ENCODE data around the gene CACNA1H. TPM values are rescaled to one million over a fixed set of nuclear protein-coding genes. Genes with fewer than 3 reads are reported as not detected.

Gene CACNA1H
- total and polyA plus RNA-seq, 2 of the 4 experiments (the other 2 are of a cell fraction) = 1.6 to 5.8 TPM

GRCh38 chr16:1220841-1221627, 68.1 kb downstream of the CACNA1H start:
- Histone ChIP-seq H2BK5ac (ENCODE audit: low read depth, low read length, poor library complexity, severe bottlenecking) (no peak overlapping the region), H3K79me1 (ENCODE audit: low read depth in 1 of 2, low read length in 2 of 2) (no peaks in the 10 kb centered on the region), H3K27me3 (ENCODE audit: control insufficient read depth, insufficient read depth, low read length) (no peaks in the 10 kb centered on the region; the same call in 1 of the 2 replicates), H3K4me1 (ENCODE audit: control insufficient read depth, insufficient read depth, low read length) (no peaks in the 10 kb centered on the region), H2AFZ (replicated peaks; ENCODE audit: low read length, poor library complexity) (no peak overlapping the region), H3K4me3 (ENCODE audit: insufficient read depth, low read depth, low read length) (no peak overlapping the region), H3K56ac (ENCODE audit: extremely low read depth, insufficient read depth, low read length) (no peak overlapping the region), H4K91ac (ENCODE audit: insufficient read depth, low read depth, low read length) (no peak overlapping the region), H4K5ac (ENCODE audit: low read depth, low read length) (no peak overlapping the region), H3K4me2 (ENCODE audit: low read depth, low read length) (no peak overlapping the region), H3K36me3 (ENCODE audit: control insufficient read depth, insufficient read depth, low read length) (peaks cover 2% of the 10 kb centered on the region; the same call in 1 of the 2 replicates), H3K18ac (ENCODE audit: low read depth, low read length) (no peak overlapping the region), H3K23ac (ENCODE audit: low read depth, low read length) (no peak overlapping the region), H2AK9ac (replicated peaks; ENCODE audit: low read depth, low read length, poor library complexity) (peak overlapping the region; percentile 37), H4K8ac (ENCODE audit: low read depth in 2 of 2, low read length in 2 of 2) (no peak overlapping the region), H2BK15ac (ENCODE audit: low read depth, low read length) (no peak overlapping the region), H3K9me3 (ENCODE audit: control insufficient read depth, insufficient read depth, low read length) (no peaks in the 10 kb centered on the region), H2BK120ac (ENCODE audit: low read depth, low read length) (no peak overlapping the region), H3K14ac (replicated peaks; ENCODE audit: low read depth, low read length) (no peak overlapping the region), H2AK5ac (ENCODE audit: low read depth, low read length) (no peak overlapping the region), H3K9ac (ENCODE audit: low read depth, low read length) (no peak overlapping the region), H3K9me1 (ENCODE audit: insufficient read depth, low read length) (no peaks in the 10 kb centered on the region), H3K27ac (ENCODE audit: insufficient read depth, low read length) (no peak overlapping the region), H2BK20ac (ENCODE audit: low read depth, low read length) (no peak overlapping the region), H4K20me1 (ENCODE audit: insufficient read depth, low read length) (no peaks in the 10 kb centered on the region), H3K4ac (ENCODE audit: low read depth, low read length) (no peak overlapping the region)
- CTCF ChIA-PET = no interaction called here
- in situ Hi-C loops (cut with MboI; ENCODE audit: low sequenced_read_pairs) = loop anchor here (25.0 kb wide), 1 partner anchor 409 kb away; the partner anchor contains the start of gene GNG13
- POLR2A ChIA-PET (ENCODE audit: unreplicated experiment) = no interaction called here
- DNase-seq (no peak), ATAC-seq (ENCODE audit: low read depth) (no peak)
- intact Hi-C loops (cut with micrococcal nuclease) = no loop called here
- BruUV-seq (replicated peaks) = no TSS peak
- dilution Hi-C loops (cut with HindIII; ENCODE audit: low sequenced_read_pairs, unreplicated experiment) = no loop called here
- TF ChIP-seq RFX5 (IDR thresholded peaks at IDR 0.05; ENCODE audit: low read depth, low read length) = no peak
- TF ChIP-seq CEBPB (IDR thresholded peaks at IDR 0.05; ENCODE audit: low read depth, low read length) = no peak
- TF ChIP-seq ELK1 (IDR thresholded peaks at IDR 0.05; ENCODE audit: borderline replicate concordance, low read depth, low read length) = no peak
- no peak for TF ChIP-seq FOS (IDR thresholded peaks at IDR 0.05; ENCODE audit: low read depth, low read length)
- no peak for TF ChIP-seq CTCF (conservative IDR thresholded peaks at IDR 0.05; ENCODE audit: low read depth, low read length)
- 80% methylated on average over 25 of the region's 48 CpGs; no CpG with 5 or more reads in 1 of the 2 experiments for WGBS, 2 experiments (ENCODE audit: extremely low coverage in 2 of 2, insufficient read length in 1 of 2)
